NCI-H345 (cell line): Measurements from ENCODE around the gene DNAJC17.

Source experiments
- DNase-seq: peaks from one replicate; lab custom pipeline; 2025; lab: John Stamatoyannopoulos, UW

DNAJC17 gene, protein sequence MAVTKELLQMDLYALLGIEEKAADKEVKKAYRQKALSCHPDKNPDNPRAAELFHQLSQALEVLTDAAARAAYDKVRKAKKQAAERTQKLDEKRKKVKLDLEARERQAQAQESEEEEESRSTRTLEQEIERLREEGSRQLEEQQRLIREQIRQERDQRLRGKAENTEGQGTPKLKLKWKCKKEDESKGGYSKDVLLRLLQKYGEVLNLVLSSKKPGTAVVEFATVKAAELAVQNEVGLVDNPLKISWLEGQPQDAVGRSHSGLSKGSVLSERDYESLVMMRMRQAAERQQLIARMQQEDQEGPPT

DNA sequence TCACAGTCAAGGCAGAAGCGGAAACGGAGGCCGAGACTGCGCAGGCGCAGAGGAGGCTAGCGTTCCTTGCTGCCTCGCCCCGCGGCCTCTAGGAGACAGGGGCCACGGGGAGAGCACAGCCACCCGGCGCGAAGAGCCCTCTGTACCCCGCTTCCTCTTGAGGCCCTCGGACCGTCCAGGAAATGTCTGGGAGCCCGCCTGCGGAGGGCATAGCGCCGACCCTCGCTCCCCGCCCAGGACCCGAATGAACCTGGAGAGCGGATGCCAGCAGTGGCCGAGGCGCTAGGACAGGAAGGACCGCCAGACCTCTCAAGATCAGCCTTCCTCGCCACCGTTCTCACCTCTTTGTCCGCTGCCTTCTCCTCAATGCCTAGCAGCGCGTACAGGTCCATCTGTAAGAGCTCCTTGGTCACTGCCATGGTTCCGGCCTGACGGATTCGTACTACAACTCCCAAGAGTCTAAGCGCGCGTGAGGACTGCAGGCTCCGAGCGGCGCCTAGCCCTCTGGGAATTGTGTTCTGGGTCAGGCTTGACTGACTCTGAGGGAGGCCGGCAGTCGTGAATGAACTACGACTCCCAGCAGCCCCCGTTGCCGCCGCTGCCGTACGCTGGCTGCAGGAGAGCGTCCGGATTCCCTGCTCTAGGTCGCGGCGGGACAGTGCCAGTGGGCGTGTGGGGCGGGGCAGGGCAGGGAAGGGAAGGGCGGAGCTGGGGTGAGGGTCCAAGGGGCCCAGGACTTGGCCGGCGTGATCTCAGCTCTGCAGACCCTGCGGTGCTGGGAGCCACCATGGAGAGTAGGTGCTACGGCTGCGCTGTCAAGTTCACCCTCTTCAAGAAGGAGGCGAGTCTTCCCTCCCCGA, at the start of gene DNAJC17, which contains the start of gene ZFYVE19:
DNAJC17 (minus strand) TSS at position 446 of the 860 bp plus-strand sequence; CDS start at position 419, 27 bp downstream.
ZFYVE19 (plus strand) TSS at position 62 of the 860 bp plus-strand sequence; CDS start at position 563, 501 bp downstream.
- DNase-seq, result peak; percentile 97

DNA sequence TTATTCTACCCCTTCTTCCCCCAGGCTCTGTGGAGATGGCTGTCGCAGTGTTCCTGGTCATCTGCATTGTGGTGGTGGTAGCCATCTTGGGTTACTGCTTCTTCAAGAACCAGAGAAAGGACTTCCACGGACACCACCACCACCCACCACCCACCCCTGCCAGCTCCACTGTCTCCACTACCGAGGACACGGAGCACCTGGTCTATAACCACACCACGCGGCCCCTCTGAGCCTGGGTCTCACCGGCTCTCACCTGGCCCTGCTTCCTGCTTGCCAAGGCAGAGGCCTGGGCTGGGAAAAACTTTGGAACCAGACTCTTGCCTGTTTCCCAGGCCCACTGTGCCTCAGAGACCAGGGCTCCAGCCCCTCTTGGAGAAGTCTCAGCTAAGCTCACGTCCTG, 49.5 kb upstream of the DNAJC17 start:
- DNase-seq, result no peak

DNA sequence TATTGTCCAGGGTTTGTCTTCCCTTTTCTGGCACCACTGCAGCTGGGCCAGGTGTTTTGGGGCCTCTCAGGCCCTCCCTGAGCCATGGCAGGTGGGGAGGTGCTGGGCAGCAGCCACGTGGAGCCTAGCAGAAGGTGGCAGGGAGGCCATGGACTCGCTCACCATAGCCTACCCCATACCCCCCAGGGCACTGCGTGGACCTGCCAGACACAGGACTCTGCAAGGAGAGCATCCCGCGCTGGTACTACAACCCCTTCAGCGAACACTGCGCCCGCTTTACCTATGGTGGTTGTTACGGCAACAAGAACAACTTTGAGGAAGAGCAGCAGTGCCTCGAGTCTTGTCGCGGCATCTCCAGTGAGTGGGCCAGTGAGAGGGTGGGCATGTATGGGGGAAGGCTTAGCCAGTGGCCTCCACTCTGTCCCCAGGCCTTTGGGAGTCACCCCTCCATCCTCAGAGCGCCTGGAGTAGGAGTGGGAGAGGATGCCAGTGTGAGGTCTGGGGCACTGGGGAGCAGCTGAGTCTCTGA, 48.5 kb upstream of the DNAJC17 start:
- no peak for DNase-seq

DNA sequence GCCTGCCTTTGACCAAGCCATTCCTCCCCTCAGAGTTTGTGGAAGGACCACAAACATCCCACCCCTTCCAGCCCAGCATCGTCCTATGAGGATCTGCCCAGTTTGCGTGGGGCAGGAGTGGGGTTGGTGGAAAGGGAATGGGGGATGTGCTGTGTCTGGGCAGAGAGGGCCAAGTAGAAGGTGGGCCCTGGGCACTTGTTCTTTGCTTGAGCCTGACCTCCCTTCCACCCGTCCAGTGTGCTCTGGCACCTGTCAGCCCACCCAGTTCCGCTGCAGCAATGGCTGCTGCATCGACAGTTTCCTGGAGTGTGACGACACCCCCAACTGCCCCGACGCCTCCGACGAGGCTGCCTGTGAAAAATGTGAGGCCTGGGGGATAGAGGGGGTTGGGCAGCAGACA, 46.9 kb upstream of the DNAJC17 start:
- no peak for DNase-seq

DNA sequence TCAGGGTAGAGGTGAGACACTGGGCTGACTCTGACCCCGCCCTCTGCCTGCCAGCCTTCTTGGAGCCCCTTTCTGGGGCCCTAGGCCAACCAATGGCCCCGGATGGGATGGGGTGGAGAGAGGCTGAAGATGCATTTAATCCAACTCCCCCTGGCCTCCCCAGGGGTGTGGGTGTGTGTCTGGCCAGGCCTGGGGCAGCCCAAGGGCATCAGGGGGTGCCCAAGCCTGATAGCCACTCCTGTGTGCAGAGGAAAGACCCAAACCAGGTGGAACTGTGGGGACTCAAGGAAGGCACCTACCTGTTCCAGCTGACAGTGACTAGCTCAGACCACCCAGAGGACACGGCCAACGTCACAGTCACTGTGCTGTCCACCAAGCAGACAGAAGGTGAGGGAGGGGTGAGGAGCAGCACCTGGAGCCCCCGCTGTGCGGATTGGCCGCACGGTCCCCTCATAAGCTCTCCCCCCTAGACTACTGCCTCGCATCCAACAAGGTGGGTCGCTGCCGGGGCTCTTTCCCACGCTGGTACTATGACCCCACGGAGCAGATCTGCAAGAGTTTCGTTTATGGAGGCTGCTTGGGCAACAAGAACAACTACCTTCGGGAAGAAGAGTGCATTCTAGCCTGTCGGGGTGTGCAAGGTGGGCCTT, 46.1 kb upstream of the DNAJC17 start:
- DNase-seq, result no peak

DNA sequence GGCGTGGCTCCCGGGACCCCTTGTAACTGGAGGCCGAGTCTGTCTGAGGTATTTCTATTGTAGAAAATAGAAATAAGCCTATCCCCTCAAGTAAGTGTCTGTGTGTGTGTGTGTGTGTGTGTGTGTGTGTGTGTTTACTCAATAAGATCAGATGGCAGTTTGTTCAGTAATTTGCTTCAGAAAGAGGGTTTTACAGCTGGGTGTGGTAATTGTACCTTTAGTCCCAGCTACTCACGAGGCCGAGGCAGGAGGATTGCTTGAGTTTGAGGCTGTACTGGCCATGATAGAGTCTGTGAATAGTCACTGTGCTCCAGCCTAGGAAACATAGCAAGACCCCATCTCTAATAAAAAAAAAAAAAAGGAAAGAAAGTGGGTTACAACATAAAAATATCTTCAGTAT, 45.3 kb upstream of the DNAJC17 start:
- DNase-seq, result no peak

DNA sequence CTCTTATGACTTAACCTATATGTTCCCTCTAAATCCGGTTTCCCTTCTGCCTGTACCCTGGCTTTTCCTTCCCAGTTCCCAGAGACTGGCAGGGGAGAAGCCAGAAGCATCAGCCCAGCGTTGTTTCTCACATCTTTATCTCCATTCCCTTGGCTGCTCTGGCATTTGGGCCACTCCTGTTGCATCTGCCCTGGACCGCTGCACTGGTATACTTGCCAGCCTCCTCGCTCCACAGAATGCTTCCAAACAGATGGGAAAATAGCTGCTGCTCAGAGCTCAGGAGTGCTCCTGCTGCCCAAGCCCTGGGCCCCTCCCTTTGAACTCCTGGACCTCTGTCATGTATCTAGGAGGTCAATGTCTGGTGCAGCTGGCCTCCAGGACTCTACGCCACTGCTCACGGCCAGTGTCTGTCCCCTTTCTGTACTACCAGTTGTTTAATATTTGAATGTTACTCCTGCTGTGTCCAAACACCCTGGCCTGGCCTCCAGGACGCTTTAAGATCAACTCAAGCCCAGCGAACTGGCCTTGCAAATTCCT, 43.4 kb upstream of the DNAJC17 start:
- no peak for DNase-seq

DNA sequence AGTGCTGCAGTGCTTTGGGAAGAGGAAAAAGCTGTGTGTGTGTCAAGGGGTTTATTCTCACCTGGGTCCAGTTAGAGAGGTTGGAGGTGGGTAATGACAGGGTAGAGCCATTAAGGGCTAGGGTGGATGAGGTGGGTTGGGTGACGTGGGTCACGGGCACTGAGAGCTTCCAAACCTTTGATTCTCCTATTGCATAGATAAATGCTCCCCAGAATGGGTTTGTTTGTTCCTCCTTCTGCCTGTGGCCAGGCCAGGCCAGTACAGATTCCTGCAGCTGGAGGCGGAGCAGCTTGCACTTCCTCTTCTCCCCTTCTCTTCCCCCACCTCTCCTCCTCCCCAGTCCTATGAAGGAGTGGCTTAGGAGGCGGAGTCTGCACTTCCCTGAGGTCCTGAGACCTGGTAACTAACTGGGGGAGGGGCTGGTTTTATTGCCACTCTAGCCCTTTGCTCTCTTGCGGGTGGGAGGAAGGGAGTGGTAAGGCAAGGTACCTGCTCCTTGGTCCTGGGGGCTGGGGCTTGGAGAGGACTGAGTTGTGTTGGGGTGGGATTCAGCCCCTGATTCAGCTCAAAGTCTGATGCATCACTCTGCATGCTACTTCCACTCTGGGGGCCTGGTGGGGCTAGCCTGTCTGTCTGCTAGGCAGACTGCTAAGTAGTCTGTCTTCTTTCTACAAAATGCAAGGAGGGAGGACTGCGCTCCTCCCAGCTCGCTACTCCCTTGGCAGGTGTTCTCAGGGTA, 40.1 kb upstream of the DNAJC17 start:
- peak; percentile 4 for DNase-seq

DNA sequence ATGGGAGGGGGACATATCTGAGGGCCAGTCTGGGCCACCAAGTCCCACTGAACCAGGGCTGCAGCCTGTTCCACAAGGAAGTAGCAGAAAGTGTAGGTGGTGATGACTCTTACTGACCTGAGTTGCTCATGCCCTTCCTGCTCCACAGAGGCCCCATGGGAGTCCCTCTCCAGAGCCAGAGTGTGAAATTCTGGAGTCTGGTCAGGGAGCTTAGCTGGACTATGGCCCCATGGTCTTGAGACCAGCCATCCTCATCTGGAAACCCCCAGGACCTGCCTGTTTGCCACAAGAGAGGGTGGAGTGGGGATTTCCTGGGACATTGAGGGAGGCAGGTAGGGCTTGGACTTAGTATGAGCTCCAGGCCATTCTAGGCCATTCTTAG, 39.6 kb upstream of the DNAJC17 start:
- DNase-seq, result no peak

DNA sequence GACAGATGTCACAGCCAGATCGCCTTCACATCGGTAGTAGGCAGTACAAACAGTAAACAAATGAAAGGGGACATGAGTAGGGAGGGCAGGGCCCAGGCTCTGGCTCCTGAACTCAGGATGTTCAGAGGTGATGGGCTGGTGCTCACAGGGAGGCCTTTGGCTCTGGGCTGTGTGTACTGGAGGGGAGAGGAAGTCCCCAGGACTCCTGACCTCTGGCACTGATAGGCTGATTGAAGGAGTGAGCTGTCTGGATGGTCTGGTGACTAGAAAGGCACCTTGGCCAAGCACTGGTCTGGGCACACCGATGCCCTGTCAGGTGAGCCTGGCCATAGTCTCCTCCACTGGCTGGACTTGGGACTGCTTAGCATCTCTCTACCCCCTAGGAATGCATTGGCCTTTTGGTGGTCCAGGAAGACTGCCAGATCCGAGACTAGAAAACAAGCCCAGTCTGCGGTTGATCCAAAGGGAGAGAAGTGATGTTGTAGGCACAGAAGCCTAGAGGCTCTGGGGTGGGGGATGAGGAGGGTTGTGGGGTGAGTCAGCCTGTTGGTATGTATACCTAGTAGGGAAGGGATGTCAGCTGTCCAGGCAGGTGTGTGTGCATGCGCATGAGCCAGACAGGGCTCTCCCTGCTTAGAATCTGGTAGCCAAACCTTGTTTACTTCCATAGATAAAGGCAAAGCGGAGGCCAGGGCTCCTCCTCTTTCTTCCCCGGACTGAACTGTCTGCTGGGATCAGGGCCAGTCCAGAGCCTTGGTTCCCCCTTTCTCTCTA, 38.4 kb upstream of the DNAJC17 start:
- DNase-seq, result peak; percentile 16

DNA sequence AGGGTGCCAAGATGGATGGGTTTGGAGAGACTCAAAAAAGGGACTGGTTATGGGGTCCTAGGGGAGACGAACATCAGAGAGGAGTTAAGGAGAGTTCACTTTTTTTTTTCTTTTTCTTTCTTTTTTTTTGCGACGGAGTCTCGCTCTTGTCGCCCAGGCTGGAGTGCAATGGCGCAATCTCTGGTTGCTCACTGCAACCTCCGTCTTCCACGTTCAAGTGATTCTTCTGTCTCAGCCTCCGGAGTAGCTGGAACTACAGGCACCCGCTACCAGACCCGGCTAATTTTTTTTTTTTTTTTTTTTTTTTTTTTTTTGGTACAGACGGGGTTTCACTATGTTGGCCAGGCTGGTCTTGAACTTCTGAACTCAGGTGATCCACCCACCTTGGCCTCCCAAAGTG, 37.8 kb upstream of the DNAJC17 start:
- DNase-seq, result no peak

DNA sequence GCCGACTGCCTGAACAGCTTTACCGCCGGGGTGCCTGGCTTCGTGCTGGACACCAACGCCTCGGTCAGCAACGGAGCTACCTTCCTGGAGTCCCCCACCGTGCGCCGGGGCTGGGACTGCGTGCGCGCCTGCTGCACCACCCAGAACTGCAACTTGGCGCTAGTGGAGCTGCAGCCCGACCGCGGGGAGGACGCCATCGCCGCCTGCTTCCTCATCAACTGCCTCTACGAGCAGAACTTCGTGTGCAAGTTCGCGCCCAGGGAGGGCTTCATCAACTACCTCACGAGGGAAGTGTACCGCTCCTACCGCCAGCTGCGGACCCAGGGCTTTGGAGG, 37.4 kb upstream of the DNAJC17 start:
- DNase-seq, result peak; percentile 43

DNA sequence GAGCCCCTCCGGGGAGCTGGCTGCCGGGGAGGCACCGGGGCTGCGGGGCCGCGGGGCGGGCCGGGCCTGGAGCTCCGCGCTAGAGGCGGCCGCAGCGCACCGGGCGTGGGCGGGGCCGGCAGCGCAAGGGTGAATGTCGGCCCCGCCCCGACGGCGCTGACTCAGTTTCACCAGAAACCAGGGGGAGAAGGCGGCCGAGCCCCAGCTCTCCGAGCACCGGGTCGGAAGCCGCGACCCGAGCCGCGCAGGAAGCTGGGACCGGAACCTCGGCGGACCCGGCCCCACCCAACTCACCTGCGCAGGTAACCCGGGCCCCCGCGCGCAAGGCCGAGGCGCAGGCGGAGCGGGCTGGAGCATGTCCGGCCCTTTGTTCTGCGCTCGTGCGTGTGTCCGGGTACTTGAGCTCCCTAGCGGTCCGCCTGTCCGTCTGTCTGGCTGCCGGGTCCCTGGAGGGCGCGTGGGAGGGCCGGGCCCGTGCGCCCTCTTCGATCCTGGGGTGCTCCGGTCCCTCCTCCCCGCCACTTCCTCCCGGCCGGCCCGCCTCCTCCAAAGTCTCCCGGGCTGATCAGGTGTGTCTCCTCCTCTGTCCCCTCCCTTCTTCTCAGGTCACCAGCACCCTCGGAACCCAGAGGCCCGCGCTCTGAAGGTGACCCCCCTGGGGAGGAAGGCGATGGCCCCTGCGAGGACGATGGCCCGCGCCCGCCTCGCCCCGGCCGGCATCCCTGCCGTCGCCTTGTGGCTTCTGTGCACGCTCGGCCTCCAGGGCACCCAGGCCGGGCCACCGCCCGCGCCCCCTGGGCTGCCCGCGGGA, 36.8 kb upstream of the DNAJC17 start, which contains the start of gene SPINT1:
SPINT1 (plus strand) TSS at position 164 of the 811 bp plus-strand sequence; CDS start at position 671, 507 bp downstream.
- peak; percentile 49 for DNase-seq

DNA sequence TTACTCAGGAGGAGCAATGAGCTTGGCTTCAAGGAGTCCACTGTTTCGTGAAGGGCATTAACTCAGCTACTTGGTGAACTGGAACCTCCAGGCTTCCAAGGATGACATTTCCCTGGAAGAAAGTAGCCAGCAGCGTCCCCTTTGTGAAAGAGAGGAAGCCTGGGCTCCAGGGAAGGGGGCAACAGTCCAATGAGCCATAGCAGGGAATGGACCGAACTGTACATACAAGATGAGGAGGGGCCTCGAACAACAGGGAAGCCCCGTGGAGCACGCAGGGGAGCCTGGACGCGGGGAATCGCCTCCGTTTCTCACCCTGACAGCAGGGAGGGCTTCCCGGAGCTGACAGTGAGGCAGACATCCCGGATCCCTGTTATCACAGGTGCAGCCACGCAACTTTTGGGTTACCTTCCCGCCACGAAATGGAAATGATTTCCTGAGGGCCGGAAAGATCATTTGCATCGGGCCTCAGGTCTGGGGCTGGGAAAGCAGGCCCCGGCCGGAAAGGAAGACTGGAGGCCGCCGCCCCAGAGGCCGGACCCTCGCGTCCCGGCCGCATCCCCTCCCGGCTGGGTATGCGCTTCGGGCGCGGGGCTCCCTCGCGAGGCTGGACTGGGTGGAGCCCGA, 36.1 kb upstream of the DNAJC17 start:
- DNase-seq, result peak; percentile 9

DNA sequence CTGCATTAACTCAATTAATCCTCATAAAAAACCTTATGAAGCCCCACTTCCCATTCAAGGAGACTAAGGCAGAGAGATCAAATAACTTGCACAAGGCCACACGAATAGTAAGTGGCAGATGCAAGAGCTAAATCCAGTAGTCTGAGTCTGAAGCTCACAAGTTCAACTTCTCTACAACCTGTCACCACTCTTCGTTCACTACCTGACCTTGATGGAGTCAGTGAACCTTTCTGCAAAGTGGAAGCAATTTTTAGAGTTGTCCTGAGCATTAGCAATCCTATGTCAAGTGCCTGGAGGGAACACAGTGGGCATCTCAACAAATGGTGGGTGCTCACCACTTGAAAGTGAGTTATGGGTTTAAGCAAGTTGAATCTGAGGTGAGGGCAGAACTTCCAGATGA, 34.5 kb upstream of the DNAJC17 start:
- no peak for DNase-seq

DNA sequence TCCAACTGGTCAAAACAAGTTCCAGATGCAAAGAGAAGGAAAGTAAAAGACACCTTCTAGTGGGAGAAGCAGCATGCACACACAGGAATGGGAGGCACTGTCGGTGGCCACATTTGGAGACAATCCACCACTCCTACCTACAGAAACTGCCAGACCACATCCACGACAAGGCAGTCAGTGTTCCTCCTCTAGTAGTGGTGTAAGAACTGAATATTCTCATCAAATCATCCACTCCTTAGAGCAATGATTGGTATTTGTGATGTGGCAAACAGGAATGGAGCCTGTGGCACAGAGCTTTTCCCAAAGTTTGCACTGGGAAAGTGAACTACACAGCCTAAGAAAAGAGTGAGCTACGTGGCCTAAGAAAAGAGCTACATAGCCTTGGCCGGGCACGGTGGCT, 31.5 kb upstream of the DNAJC17 start:
- DNase-seq, result no peak

DNA sequence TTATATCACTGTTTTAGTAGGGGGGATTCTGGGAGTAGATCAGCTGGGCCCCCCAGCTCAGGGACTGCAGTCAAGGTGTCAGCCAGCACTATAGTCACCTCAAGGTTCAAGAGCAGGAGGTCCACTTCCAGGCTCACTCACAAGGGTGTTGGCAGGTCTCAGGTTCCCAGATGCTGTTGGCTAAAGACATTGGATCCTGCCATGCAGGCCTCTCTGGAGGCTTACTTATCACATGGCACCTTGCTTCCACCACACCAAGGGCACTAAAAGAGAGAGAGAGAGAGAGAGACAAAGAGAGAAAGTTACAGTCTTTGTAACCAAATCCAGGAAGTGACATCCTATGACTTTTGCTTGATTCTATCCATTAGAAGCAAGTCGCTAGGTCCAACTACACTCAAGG, 28.7 kb upstream of the DNAJC17 start:
- DNase-seq, result no peak

DNA sequence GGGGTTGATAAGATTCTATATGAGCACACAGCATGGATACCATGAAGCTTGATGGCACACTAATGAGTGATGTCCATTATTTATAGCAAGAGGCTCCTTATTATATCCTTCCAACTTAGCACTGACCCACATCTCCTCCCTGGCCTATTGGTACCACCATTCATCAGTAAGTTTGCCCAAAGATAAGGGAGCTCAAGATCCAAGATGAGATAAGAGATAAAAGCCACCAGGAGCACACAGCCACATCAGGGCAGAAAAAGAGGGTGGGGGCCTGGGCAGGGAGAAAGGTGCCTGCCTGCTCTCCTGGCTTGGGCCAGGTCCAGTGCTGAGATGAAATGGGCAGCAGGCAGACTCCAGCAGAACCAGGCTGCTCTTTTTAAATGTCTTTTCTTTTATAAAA, 25.6 kb upstream of the DNAJC17 start:
- no peak for DNase-seq

DNA sequence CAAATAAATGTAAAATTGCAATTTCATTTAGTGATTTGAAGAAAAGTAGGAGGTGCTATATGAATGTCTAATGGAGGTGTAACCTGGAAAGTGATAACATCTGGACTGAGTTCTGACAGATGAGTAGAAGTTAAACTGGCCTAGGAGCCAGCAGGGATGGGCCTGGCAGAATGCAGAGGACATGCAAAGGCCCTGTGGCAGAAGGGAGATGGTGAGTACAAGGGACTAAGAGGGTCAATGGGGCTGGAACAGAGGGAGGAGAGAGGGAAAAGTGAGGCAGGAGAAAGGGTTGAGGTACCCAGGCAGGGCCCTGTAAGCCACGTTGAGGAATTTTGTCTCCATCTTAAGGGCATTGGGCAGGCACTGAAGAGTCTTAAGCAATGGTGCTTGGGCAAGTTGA, 24.6 kb upstream of the DNAJC17 start:
- no peak for DNase-seq
